A549 (cell line): ENCODE data around the gene PPM1L. TPM values are rescaled to one million over a fixed set of nuclear protein-coding genes. Genes with fewer than 3 reads are reported as not detected.

Source experiments
- ATAC-seq, 2 experiments: fragments of 200-7000 bp in 1 of 2; fragments of >200 bp in 1 of 2; cut with Nextera tagmentation in 1 of 2; cut with Tn5 transposase in 1 of 2; 3 replicates each; pipeline versions ENCODE4 v1.8.0 to v1.9.1; 2018 to 2020; ENCODE audit warnings: mild to moderate bottlenecking in 1 of 2, moderate library complexity in 1 of 2
- CTCF ChIA-PET: fragments of 300-600 bp; sonication (Branson Sonifier 250); formaldehyde crosslinking; extraction: SDS; loops from one replicate; lab custom pipeline; 2021; ENCODE audit warnings: antibody characterized with exemption, inconsistent platforms; lab: Yijun Ruan, JAX
- POLR2A ChIA-PET: fragments of 350-600 bp; formaldehyde crosslinking; extraction: SDS; loops from one replicate; lab custom pipeline; 2021; ENCODE audit warnings: antibody characterized with exemption, inconsistent platforms; lab: Yijun Ruan, JAX
- DNase-seq, 2 experiments: peaks; one replicate each; pipeline versions ENCODE4 v3.0.0 to v3.0.0-alpha.2; 2011 to 2016; ENCODE audit warnings: low read depth in 1 of 2, low spot score in 1 of 2
- FAIRE-seq: peaks from 2 replicates; lab custom pipeline; 2011; peaks lifted over from hg19 to GRCh38; lab: Jason Lieb, UNC
- H3K27ac ChIP-seq, 2 experiments: fragments of >200 bp; sonication (Bioruptor Twin); formaldehyde crosslinking; 3 replicates each; pipeline ENCODE4 v1.5.1; 2016 to 2017
- H3K4me1 ChIP-seq: fragments of >200 bp; sonication (Bioruptor Twin); formaldehyde crosslinking; 3 replicates; pipeline ENCODE4 v1.6.1; 2016
- H3K4me2 ChIP-seq: fragments of >200 bp; sonication (Bioruptor Twin); formaldehyde crosslinking; 3 replicates; pipeline ENCODE4 v1.6.1; 2016
- H3K4me3 ChIP-seq: fragments of >200 bp; sonication (Bioruptor Twin); formaldehyde crosslinking; 3 replicates; pipeline ENCODE4 v1.5.1; 2016
- H3K9me3 ChIP-seq: fragments of >200 bp; sonication (Bioruptor Twin); formaldehyde crosslinking; 3 replicates; pipeline ENCODE4 v1.6.1; 2016
- CBX2 ChIP-seq: fragments of 200-600 bp; sonication (generic); IDR thresholded peaks from 2 replicates; pipeline ENCODE4 v1.6.1; 2016; ENCODE audit warnings: low read depth, mild to moderate bottlenecking, borderline replicate concordance
- CBX8 ChIP-seq: fragments of 200-600 bp; sonication (generic); IDR thresholded peaks from 2 replicates; pipeline ENCODE4 v1.6.1; 2016
- CHD2 ChIP-seq: fragments of 150-350 bp; IDR thresholded peaks from 2 replicates; pipeline ENCODE4 v1.6.1; 2014; ENCODE audit warnings: low read length; ENCODE audit not compliant: partially characterized antibody
- CHD4 ChIP-seq: fragments of 200-600 bp; sonication (generic); IDR thresholded peaks from 2 replicates; pipeline ENCODE4 v1.6.1; 2016; ENCODE audit warnings: antibody characterized with exemption, mild to moderate bottlenecking, borderline replicate concordance
- EHMT2 ChIP-seq: fragments of 200-600 bp; sonication (generic); IDR thresholded peaks from 2 replicates; pipeline ENCODE4 v1.6.1; 2016; ENCODE audit warnings: antibody characterized with exemption, low read depth, mild to moderate bottlenecking, moderate library complexity
- EP300 ChIP-seq, 2 experiments: fragments of >200 bp; sonication (Bioruptor Twin); formaldehyde crosslinking; IDR thresholded peaks; 2 replicates in 1 of 2; 3 replicates in 1 of 2; pipeline ENCODE4 v1.6.1; 2016 to 2017
- ESRRA ChIP-seq: fragments of 150-350 bp; IDR thresholded peaks from 2 replicates; pipeline ENCODE4 v1.6.1; 2014; ENCODE audit warnings: mild to moderate bottlenecking, low read length, borderline replicate concordance
- GATA3 ChIP-seq: IDR thresholded peaks from 2 replicates; pipeline ENCODE4 v1.6.1; 2012; ENCODE audit warnings: borderline replicate concordance
- KDM5A ChIP-seq: fragments of 200-600 bp; sonication (generic); IDR thresholded peaks from 2 replicates; pipeline ENCODE4 v1.6.1; 2016; ENCODE audit warnings: antibody characterized with exemption, mild to moderate bottlenecking
- MAFK ChIP-seq: fragments of 450-650 bp; IDR thresholded peaks from 2 replicates; pipeline ENCODE4 v1.6.1; 2014; ENCODE audit not compliant: partially characterized antibody
- MYC ChIP-seq: IDR thresholded peaks from 2 replicates; pipeline ENCODE4 v1.6.1; 2012; ENCODE audit warnings: mild to moderate bottlenecking, inconsistent platforms, low read length, improper control_type of control experiment, borderline replicate concordance
- NFE2L2 ChIP-seq: fragments of 150-350 bp; conservative IDR thresholded peaks from 2 replicates; pipeline ENCODE4 v1.6.1; 2014; ENCODE audit warnings: low read length
- POLR2A ChIP-seq: IDR thresholded peaks from 2 replicates; pipeline ENCODE4 v1.6.1; 2012; ENCODE audit warnings: mild to moderate bottlenecking, low read length
- RARB ChIP-seq: fragments of 250-450 bp; sonication (Bioruptor Pico); IDR thresholded peaks from 2 replicates; pipeline ENCODE4 v1.8.0; 2021; ENCODE audit warnings: mild to moderate bottlenecking, moderate library complexity
- SMC3 ChIP-seq: fragments of >200 bp; sonication (Bioruptor Twin); formaldehyde crosslinking; IDR thresholded peaks from 3 replicates; pipeline ENCODE4 v1.6.1; 2018; ENCODE audit warnings: inconsistent platforms
- TFCP2L1 ChIP-seq: fragments of 250-450 bp; sonication (Bioruptor Pico); IDR thresholded peaks from 2 replicates; pipeline ENCODE4 v1.5.0; 2021; ENCODE audit warnings: mild to moderate bottlenecking
- TP53 ChIP-seq: fragments of 250-450 bp; sonication (Bioruptor Pico); IDR thresholded peaks from 2 replicates; pipeline ENCODE4 v1.5.0; 2021; ENCODE audit warnings: mild to moderate bottlenecking, moderate library complexity
- ZSCAN20 ChIP-seq: fragments of 250-450 bp; sonication (Bioruptor Pico); IDR thresholded peaks from 2 replicates; pipeline ENCODE4 v1.8.0; 2022; ENCODE audit warnings: mild to moderate bottlenecking, moderate library complexity
- WGBS: methylation state at CpG from one replicate; pipeline ENCODE4 v1.1.6; 2017; ENCODE audit errors: missing lambda C conversion rate; 5-methylcytosine and 5-hydroxymethylcytosine counted together
- polyA plus RNA-seq, 4 experiments: library from polyadenylated mRNA; depleted of rRNA in 3 of 4; stranded (reverse); fragments of >200 nt; fragmentation: RNase III in 1 of 4; extraction: RNeasy Plus Mini Kit Qiagen cat#74134 plus additional on column Dnase treatment in 1 of 4; gene quantifications; 2 replicates in 3 of 4; 3 replicates in 1 of 4; pipeline ENCODE4 v1.2.3, GENCODE V29; 2011 to 2017
- TF ChIP-seq, protein P1 (sequence below): IDR thresholded peaks from 2 replicates; pipeline ENCODE4 v1.6.1; 2012
- TF ChIP-seq, protein P2 (sequence below): IDR thresholded peaks from 2 replicates; pipeline ENCODE4 v1.6.1; 2012; ENCODE audit warnings: low read depth, borderline replicate concordance
- TF ChIP-seq, protein P3 (sequence below): fragments of 250-450 bp; sonication (Bioruptor Pico); IDR thresholded peaks from 2 replicates; pipeline ENCODE4 v1.5.0; 2021; ENCODE audit warnings: mild to moderate bottlenecking, moderate library complexity, borderline replicate concordance
- TF ChIP-seq, protein P4 (sequence below): fragments of >200 bp; sonication (Bioruptor Twin); formaldehyde crosslinking; IDR thresholded peaks from 3 replicates; pipeline ENCODE4 v1.6.1; 2016

Gene PPM1L
- polyA plus RNA-seq, 2 of the 4 experiments (the other 2 are of a cell fraction), result 0.27 to 0.45 TPM

DNA sequence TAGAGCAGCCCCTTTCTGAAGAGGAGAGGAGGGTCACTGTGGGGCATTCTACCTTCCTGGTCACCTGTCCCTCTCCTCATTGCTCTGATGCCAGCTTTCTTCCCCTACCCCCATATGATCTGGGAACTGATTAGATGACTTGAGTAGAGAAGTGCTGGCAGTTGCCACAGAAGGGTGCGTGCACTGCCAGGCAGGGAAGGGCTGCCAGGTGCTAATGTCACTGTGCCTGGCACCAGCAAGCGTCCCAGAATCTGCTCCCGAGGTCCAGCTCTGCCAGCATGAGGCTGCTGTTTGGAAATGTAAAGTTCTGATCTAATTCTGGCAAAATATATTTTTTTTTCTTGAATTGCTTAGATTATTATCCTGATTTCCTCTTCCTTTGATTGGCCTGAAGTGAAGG, 52.8 kb downstream of the PPM1L start:
- Histone ChIP-seq H3K9me3 (no peaks in the 10 kb centered on the region), H3K4me1 (no peaks in the 10 kb centered on the region)
- CTCF ChIA-PET, result no interaction called here
- FAIRE-seq, result no peak
- no peak for TF ChIP-seq CBX2
- no peak for TF ChIP-seq CBX8
- TF ChIP-seq, all 56 proteins: peak for 0
- no peak overlapping the region for H3K4me2 ChIP-seq
- 21% methylated on average over 3 of the region's 3 CpGs for WGBS
- POLR2A ChIA-PET, result no interaction called here
- DNase-seq (no peak), ATAC-seq (no peak)
- no peak overlapping the region for H3K27ac ChIP-seq
- no peak overlapping the region for H3K4me3 ChIP-seq

DNA sequence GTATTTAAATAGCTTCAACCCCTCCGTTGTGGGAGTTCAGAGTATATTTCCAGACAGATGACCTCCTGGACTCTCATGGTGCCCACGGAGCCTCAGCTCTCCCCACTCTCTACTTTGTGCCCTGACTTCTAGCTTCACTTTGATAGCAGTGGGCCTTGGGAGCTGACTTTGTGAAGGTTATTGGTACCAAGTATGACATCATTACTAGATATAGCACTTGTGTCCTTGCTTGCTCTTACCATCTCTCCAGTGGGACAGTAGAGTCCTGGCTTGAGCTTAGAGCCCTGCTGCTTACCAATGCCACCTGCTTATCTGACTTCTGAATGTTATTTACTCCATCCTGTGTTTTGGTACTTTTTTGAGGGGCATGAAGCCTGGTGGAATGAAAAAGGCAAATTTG, 53.4 kb downstream of the PPM1L start:
- ChIA-PET POLR2A (no interaction called here), CTCF (no interaction called here)
- no peak for FAIRE-seq
- Histone ChIP-seq H3K27ac (no peak overlapping the region), H3K4me2 (no peak overlapping the region), H3K4me3 (no peak overlapping the region), H3K4me1 (no peaks in the 10 kb centered on the region), H3K9me3 (no peaks in the 10 kb centered on the region)
- TF ChIP-seq SMC3 (no peak), NFE2L2 (no peak), KDM5A (no peak)
- ATAC-seq, result no peak
- WGBS, result 19% methylated on average over 2 of the region's 2 CpGs
- DNase-seq, result no peak

DNA sequence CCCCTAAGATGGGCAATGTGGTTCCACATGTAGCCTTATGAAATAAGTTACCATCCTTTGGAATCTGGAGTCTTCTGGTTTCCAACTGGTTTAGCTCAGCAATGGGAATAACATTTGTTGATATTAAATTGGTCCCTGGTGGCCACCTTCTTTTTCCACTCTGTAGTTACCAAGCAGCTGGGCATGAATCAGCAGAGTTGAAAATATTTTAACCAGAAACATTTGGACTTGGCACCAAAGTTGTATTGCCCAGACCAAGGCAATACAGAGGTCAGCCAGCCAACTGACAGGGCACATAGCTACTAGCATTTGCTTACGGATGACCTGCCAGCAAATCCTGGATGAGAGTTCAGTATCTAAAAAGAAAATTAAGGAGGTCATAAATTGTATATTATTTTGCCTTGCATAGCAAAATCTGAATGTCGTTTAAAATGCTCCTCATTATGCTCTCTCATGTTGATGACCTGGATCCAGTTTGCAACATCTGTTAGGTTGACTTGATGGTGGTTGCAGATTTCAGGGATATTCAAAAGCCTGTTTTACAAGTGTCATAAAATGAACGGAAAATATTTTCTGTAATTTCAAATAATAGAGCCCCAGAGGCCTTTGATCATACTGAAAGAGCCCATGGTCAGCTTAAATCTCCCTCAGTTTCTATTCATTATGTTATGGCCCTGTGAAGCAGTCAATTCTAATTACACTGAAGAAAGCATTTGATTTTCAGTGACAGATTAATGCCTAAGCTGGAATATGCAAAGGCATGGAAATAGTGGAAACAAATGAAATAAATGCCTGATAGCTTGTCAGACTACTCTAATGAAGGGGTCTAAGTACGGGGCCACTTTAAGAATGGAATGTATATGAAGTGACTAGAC, 54.6 kb downstream of the PPM1L start:
- ChIA-PET CTCF (no interaction called here), POLR2A (no interaction called here)
- 27% methylated on average over 4 of the region's 4 CpGs for WGBS
- Histone ChIP-seq H3K9me3 (no peaks in the 10 kb centered on the region), H3K27ac (no peak overlapping the region), H3K4me2 (no peak overlapping the region), H3K4me3 (no peak overlapping the region), H3K4me1 (no peaks in the 10 kb centered on the region)
- DNase-seq, result no peak
- TF ChIP-seq MAFK (no peak), MYC (no peak)
- no peak for ATAC-seq
- FAIRE-seq, result no peak

DNA sequence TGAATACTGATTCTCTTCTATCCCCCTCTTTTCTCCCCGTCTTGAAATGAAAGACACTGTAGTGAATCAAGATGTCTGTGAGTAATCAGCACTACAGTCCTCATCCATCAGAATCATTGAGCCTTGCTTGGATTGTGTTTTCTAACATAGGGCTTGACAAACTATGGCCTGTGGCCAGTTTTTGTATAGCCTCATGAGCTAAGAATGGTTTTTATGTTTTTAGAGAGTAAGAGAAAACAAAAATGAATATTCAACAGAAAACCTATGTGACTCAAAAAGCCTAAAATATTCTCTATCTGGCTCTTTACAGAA, 55.2 kb downstream of the PPM1L start:
- Histone ChIP-seq H3K4me2 (no peak overlapping the region), H3K9me3 (no peaks in the 10 kb centered on the region), H3K4me3 (no peak overlapping the region), H3K27ac (no peak overlapping the region), H3K4me1 (no peaks in the 10 kb centered on the region)
- ChIA-PET POLR2A (no interaction called here), CTCF (interaction anchor here (1.2 kb wide), 1 partner anchor 11 kb away, joined by 3 read pairs; no protein-coding TSS in a partner anchor)
- ATAC-seq (no peak), FAIRE-seq (no peak), DNase-seq (no peak)
- no peak for TF ChIP-seq POLR2A
- TF ChIP-seq, protein P1, sequence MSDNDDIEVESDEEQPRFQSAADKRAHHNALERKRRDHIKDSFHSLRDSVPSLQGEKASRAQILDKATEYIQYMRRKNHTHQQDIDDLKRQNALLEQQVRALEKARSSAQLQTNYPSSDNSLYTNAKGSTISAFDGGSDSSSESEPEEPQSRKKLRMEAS, result no peak
- TF ChIP-seq, protein P2, sequence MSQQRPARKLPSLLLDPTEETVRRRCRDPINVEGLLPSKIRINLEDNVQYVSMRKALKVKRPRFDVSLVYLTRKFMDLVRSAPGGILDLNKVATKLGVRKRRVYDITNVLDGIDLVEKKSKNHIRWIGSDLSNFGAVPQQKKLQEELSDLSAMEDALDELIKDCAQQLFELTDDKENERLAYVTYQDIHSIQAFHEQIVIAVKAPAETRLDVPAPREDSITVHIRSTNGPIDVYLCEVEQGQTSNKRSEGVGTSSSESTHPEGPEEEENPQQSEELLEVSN, result no peak
- TF ChIP-seq CHD4, result no peak
- no peak for TF ChIP-seq CHD2
- TF ChIP-seq ZSCAN20 (CRISPR knock-in tag), result no peak
- no peak for TF ChIP-seq EP300 (IDR thresholded peaks at IDR 0.05)
- TF ChIP-seq, protein P3, sequence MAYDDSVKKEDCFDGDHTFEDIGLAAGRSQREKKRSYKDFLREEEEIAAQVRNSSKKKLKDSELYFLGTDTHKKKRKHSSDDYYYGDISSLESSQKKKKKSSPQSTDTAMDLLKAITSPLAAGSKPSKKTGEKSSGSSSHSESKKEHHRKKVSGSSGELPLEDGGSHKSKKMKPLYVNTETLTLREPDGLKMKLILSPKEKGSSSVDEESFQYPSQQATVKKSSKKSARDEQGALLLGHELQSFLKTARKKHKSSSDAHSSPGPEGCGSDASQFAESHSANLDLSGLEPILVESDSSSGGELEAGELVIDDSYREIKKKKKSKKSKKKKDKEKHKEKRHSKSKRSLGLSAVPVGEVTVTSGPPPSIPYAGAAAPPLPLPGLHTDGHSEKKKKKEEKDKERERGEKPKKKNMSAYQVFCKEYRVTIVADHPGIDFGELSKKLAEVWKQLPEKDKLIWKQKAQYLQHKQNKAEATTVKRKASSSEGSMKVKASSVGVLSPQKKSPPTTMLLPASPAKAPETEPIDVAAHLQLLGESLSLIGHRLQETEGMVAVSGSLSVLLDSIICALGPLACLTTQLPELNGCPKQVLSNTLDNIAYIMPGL, result no peak
- no peak for TF ChIP-seq TP53 (CRISPR knock-in tag)
- no peak for TF ChIP-seq MAFK
- TF ChIP-seq NFE2L2, result no peak
- TF ChIP-seq, protein P4, sequence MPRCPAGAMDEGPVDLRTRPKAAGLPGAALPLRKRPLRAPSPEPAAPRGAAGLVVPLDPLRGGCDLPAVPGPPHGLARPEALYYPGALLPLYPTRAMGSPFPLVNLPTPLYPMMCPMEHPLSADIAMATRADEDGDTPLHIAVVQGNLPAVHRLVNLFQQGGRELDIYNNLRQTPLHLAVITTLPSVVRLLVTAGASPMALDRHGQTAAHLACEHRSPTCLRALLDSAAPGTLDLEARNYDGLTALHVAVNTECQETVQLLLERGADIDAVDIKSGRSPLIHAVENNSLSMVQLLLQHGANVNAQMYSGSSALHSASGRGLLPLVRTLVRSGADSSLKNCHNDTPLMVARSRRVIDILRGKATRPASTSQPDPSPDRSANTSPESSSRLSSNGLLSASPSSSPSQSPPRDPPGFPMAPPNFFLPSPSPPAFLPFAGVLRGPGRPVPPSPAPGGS, result no peak
- TF ChIP-seq EHMT2, result no peak
- TF ChIP-seq GATA3, result no peak
- TF ChIP-seq TFCP2L1, result no peak
- no peak for TF ChIP-seq ESRRA
- TF ChIP-seq RARB (CRISPR knock-in tag), result no peak
- WGBS, result 53% methylated on average over 1 of the region's 1 CpG
